ENCODE measurements around the gene ZMYND19. TPM values are rescaled to one million over a fixed set of nuclear protein-coding genes. Genes with fewer than 3 reads are reported as not detected.
"Not testable (repeated sequence)": the region's sequence is repeated elsewhere in the genome, so short reads cannot be mapped to it uniquely, and the experiment has no call there.

The ZMYND19 gene
- total RNA-seq, 1 experiment from 2014 or later: 37.0 TPM

DNA sequence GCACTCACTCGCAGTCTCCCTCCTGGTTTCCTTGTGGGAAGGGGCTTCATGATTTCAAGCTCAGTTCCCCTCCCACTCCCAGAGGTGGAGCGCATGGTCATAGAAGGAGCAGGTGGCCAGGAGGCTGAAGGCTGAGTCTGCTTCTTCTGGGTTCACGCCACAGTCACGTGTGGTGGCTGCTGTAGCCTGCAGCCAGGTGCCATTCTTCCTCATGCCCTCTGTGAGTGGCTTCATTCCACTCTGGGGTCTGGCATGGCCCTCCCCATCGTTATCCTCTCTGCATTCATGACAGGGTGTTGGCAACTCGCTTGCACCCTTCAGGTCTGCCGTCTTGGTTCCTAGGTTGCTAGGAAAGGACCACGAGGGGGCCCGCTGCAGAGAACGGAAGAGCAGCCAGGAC is 35.1 kb downstream of the ZMYND19 start:
- intact Hi-C loops (cut with micrococcal nuclease; ENCODE audit: unreplicated experiment): no loop called here
- ATAC-seq (no peak), DNase-seq (ENCODE audit: low read depth, low spot score) (no peak)
- no peak overlapping the region for H3K4me3 ChIP-seq (ENCODE audit: low read depth in 2 of 2, low read length in 2 of 2)
- in situ Hi-C loops (cut with HindIII; ENCODE audit: low pct_unique_long_range_greater_than_20kb, low sequenced_read_pairs): no loop called here
- peaks cover 3% of the 10 kb centered on the region for H3K4me1 ChIP-seq (ENCODE audit: control insufficient read depth, insufficient read depth, low read length)
- H3K27ac ChIP-seq (ENCODE audit: low read length): no peak overlapping the region
- H3K27me3 ChIP-seq (ENCODE audit: control insufficient read depth, insufficient read depth, low read length): no peaks in the 10 kb centered on the region
- ChIA-PET POLR2A (no interaction called here), CTCF (no interaction called here)
- TF ChIP-seq SIN3A (IDR thresholded peaks at IDR 0.05; ENCODE audit: borderline replicate concordance, insufficient read depth, low read depth, low read length) (no peak), POLR2AphosphoS5 (IDR thresholded peaks at IDR 0.05; ENCODE audit: low read depth, low read length) (no peak), TCF7L2 (IDR thresholded peaks at IDR 0.05; ENCODE audit: low read depth, low read length) (no peak)
- TF ChIP-seq, protein P1, sequence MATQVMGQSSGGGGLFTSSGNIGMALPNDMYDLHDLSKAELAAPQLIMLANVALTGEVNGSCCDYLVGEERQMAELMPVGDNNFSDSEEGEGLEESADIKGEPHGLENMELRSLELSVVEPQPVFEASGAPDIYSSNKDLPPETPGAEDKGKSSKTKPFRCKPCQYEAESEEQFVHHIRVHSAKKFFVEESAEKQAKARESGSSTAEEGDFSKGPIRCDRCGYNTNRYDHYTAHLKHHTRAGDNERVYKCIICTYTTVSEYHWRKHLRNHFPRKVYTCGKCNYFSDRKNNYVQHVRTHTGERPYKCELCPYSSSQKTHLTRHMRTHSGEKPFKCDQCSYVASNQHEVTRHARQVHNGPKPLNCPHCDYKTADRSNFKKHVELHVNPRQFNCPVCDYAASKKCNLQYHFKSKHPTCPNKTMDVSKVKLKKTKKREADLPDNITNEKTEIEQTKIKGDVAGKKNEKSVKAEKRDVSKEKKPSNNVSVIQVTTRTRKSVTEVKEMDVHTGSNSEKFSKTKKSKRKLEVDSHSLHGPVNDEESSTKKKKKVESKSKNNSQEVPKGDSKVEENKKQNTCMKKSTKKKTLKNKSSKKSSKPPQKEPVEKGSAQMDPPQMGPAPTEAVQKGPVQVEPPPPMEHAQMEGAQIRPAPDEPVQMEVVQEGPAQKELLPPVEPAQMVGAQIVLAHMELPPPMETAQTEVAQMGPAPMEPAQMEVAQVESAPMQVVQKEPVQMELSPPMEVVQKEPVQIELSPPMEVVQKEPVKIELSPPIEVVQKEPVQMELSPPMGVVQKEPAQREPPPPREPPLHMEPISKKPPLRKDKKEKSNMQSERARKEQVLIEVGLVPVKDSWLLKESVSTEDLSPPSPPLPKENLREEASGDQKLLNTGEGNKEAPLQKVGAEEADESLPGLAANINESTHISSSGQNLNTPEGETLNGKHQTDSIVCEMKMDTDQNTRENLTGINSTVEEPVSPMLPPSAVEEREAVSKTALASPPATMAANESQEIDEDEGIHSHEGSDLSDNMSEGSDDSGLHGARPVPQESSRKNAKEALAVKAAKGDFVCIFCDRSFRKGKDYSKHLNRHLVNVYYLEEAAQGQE (IDR thresholded peaks at IDR 0.05; ENCODE audit: insufficient read depth in 1 of 2, low read depth in 2 of 2, low read length in 1 of 2): no peak
- TF ChIP-seq, protein P2, sequence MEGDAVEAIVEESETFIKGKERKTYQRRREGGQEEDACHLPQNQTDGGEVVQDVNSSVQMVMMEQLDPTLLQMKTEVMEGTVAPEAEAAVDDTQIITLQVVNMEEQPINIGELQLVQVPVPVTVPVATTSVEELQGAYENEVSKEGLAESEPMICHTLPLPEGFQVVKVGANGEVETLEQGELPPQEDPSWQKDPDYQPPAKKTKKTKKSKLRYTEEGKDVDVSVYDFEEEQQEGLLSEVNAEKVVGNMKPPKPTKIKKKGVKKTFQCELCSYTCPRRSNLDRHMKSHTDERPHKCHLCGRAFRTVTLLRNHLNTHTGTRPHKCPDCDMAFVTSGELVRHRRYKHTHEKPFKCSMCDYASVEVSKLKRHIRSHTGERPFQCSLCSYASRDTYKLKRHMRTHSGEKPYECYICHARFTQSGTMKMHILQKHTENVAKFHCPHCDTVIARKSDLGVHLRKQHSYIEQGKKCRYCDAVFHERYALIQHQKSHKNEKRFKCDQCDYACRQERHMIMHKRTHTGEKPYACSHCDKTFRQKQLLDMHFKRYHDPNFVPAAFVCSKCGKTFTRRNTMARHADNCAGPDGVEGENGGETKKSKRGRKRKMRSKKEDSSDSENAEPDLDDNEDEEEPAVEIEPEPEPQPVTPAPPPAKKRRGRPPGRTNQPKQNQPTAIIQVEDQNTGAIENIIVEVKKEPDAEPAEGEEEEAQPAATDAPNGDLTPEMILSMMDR (IDR thresholded peaks at IDR 0.05): no peak
- H3K9me3 ChIP-seq (ENCODE audit: control insufficient read depth, insufficient read depth, low read depth, low read length): no peaks in the 10 kb centered on the region
- peaks cover 3% of the 10 kb centered on the region for H3K36me3 ChIP-seq (ENCODE audit: control insufficient read depth, insufficient read depth, low read length)
- BruUV-seq (replicated peaks): no TSS peak

- no peak for ATAC-seq
- Histone ChIP-seq H3K27me3 (ENCODE audit: control insufficient read depth, insufficient read depth, low read length) (no peaks in the 10 kb centered on the region), H3K4me1 (ENCODE audit: control insufficient read depth, insufficient read depth, low read length) (peaks cover 4% of the 10 kb centered on the region; the same call in 1 of the 2 replicates), H3K4me3 (ENCODE audit: low read depth in 2 of 2, low read length in 2 of 2) (no peak overlapping the region), H3K9me3 (ENCODE audit: control insufficient read depth, insufficient read depth, low read depth, low read length) (no peaks in the 10 kb centered on the region), H3K27ac (ENCODE audit: low read length) (no peak overlapping the region), H3K36me3 (ENCODE audit: control insufficient read depth, insufficient read depth, low read length) (peaks cover 3% of the 10 kb centered on the region)
- DNase-seq (ENCODE audit: low read depth, low spot score): no peak
- BruUV-seq (replicated peaks): no TSS peak
- in situ Hi-C loops (cut with HindIII; ENCODE audit: low pct_unique_long_range_greater_than_20kb, low sequenced_read_pairs) (no loop called here), intact Hi-C loops (cut with micrococcal nuclease; ENCODE audit: unreplicated experiment) (no loop called here)
- TF ChIP-seq, protein P2 (IDR thresholded peaks at IDR 0.05): no peak
- TF ChIP-seq POLR2AphosphoS5 (IDR thresholded peaks at IDR 0.05; ENCODE audit: low read depth, low read length) (no peak), SIN3A (IDR thresholded peaks at IDR 0.05; ENCODE audit: borderline replicate concordance, insufficient read depth, low read depth, low read length) (no peak), TCF7L2 (IDR thresholded peaks at IDR 0.05; ENCODE audit: low read depth, low read length) (no peak)
- TF ChIP-seq, protein P1 (IDR thresholded peaks at IDR 0.05; ENCODE audit: insufficient read depth in 1 of 2, low read depth in 2 of 2, low read length in 1 of 2): no peak
- POLR2A ChIA-PET: no interaction called here
- CTCF ChIA-PET: no interaction called here
Observed at GRCh38 chr9:137554349-137554748, 36.0 kb downstream of the ZMYND19 start.

DNA sequence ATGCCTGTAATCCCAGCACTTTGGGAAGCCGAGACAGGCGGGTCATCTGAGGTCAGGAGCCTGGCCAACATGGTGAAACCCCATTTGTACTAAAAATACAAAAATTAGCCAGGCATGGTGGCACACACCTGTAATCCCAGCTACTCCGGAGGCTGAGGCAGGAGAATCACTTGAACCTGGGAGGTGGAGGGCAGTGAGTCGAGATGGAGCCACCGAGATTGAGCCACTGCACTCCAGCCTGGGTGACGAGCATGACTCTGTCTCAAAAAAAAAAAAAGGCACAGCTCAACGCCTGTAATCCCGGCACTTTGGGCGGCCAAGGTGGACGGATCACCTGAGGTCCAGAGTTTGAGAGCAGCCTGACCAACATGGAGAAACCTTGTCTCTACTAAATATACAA is 36.7 kb downstream of the ZMYND19 start:
- H3K4me1 ChIP-seq (ENCODE audit: control insufficient read depth, insufficient read depth, low read length); DNase-seq (ENCODE audit: low read depth, low spot score); BruUV-seq (replicated peaks); in situ Hi-C loops (cut with HindIII; ENCODE audit: low pct_unique_long_range_greater_than_20kb, low sequenced_read_pairs); H3K9me3 ChIP-seq (ENCODE audit: control insufficient read depth, insufficient read depth, low read depth, low read length); H3K36me3 ChIP-seq (ENCODE audit: control insufficient read depth, insufficient read depth, low read length); CTCF ChIA-PET; H3K27me3 ChIP-seq (ENCODE audit: control insufficient read depth, insufficient read depth, low read length); intact Hi-C loops (cut with micrococcal nuclease; ENCODE audit: unreplicated experiment); H3K4me3 ChIP-seq (ENCODE audit: low read depth in 2 of 2, low read length in 2 of 2); H3K27ac ChIP-seq (ENCODE audit: low read length); POLR2A ChIA-PET; ATAC-seq: not testable (repeated sequence)
